Stomach (tissue), 4 donors: ENCODE data around the gene MMD2.
"Not testable (repeated sequence)": the region's sequence is repeated elsewhere in the genome, so short reads cannot be mapped to it uniquely, and the experiment has no call there.

Source experiments
- POLR2A ChIP-seq, 4 donors: fragments of 450-650 bp; IDR thresholded peaks; one replicate each; pipeline ENCODE4 v1.6.1; 2016; ENCODE audit warnings: antibody characterized with exemption in 4 of 4, control low read depth in 2 of 4, mild to moderate bottlenecking in 1 of 4, moderate library complexity in 1 of 4
- POLR2AphosphoS5 ChIP-seq, 3 donors: sonication (generic); formaldehyde crosslinking; IDR thresholded peaks; one replicate each; pipeline ENCODE4 v1.6.1; 2016; ENCODE audit warnings: antibody characterized with exemption in 3 of 3
- TF ChIP-seq, protein P1 (sequence below), 7 experiments: fragments of 450-650 bp in 4 of 7; fragments of 200-600 bp in 3 of 7; sonication (generic) in 3 of 7; IDR thresholded peaks; one replicate each; pipeline ENCODE4 v1.5.1; 2016 to 2019; ENCODE audit warnings: antibody characterized with exemption in 7 of 7, control low read depth in 2 of 7, mild to moderate bottlenecking in 1 of 7

DNA sequence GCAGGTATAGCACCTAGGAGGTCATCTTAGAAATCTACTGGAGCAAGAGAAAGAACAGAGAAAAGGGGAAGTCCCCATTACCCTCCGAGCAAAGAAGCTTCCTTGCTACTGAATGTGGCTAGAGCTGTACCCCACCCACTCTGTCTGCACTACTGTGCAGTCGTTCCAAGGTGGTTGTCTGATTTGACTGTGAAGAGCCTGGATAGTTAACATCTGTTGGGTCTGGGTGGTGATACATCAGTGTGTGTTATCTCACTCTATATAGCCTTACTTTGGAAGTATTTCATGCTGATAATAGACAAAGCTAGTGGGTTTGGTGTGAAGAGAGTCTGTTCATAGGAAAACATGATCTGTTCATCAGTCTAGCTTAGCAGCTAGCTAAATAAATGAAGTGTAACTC is 23.8 kb upstream of the MMD2 start:
- TF ChIP-seq POLR2A, POLR2AphosphoS5 (IDR thresholded peaks at IDR 0.05): not testable (repeated sequence)
- TF ChIP-seq, protein P1, sequence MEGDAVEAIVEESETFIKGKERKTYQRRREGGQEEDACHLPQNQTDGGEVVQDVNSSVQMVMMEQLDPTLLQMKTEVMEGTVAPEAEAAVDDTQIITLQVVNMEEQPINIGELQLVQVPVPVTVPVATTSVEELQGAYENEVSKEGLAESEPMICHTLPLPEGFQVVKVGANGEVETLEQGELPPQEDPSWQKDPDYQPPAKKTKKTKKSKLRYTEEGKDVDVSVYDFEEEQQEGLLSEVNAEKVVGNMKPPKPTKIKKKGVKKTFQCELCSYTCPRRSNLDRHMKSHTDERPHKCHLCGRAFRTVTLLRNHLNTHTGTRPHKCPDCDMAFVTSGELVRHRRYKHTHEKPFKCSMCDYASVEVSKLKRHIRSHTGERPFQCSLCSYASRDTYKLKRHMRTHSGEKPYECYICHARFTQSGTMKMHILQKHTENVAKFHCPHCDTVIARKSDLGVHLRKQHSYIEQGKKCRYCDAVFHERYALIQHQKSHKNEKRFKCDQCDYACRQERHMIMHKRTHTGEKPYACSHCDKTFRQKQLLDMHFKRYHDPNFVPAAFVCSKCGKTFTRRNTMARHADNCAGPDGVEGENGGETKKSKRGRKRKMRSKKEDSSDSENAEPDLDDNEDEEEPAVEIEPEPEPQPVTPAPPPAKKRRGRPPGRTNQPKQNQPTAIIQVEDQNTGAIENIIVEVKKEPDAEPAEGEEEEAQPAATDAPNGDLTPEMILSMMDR (IDR thresholded peaks at IDR 0.05): not testable (repeated sequence)
